ENCODE results near the gene OPA1.

OPA1 gene

DNA sequence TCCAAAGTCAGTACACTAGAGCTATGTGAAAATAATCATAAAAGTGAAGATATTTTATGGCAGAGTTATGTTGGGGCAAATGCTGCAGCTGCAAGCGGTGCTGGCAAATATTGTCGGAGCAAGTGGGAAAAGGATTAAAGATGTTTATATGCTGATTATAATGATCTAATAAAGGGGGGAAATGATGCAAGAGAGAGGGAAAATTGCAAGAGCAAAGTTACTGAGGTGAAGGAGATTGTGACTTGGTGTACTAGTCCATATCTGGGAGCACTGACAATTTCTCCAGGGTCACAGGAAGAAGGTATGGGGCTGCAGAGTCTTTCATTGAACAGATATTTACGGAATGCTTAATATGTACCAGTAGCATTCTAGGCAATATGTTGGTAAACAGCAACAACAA is 45.8 kb downstream of the OPA1 start:
- TF ChIP-seq, protein P1, sequence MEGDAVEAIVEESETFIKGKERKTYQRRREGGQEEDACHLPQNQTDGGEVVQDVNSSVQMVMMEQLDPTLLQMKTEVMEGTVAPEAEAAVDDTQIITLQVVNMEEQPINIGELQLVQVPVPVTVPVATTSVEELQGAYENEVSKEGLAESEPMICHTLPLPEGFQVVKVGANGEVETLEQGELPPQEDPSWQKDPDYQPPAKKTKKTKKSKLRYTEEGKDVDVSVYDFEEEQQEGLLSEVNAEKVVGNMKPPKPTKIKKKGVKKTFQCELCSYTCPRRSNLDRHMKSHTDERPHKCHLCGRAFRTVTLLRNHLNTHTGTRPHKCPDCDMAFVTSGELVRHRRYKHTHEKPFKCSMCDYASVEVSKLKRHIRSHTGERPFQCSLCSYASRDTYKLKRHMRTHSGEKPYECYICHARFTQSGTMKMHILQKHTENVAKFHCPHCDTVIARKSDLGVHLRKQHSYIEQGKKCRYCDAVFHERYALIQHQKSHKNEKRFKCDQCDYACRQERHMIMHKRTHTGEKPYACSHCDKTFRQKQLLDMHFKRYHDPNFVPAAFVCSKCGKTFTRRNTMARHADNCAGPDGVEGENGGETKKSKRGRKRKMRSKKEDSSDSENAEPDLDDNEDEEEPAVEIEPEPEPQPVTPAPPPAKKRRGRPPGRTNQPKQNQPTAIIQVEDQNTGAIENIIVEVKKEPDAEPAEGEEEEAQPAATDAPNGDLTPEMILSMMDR (conservative IDR thresholded peaks at IDR 0.05): no peak
- TF ChIP-seq ZFX (IDR thresholded peaks at IDR 0.05): no peak
- H3K27ac ChIP-seq: no peak overlapping the region

DNA sequence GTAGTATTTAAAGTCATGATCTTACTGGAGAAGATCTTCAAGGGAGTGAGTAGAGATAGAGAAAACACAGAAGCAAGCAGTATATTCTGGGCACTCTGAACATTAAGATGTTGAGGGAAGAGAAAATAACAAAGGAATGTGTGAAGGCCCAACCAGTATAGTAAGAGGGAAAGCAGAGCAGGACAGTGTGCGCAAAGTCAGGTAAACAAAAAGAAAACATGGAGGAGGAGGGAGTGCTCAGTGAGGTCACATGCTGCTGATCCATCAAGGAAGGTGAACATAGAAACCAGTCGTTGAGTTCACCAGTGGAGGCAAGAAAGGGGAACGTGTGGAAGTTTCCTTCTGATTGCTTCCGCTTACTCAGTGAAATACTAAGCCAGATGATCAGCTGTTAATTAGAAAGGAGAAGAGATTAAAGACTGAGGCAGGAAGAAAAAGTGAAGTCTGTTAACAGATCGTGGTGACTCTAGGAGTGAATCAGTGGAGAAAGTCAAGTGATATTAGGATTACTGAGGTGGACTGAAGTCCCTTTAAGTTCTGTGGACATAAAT is 47.2 kb downstream of the OPA1 start:
- no peak overlapping the region for H3K27ac ChIP-seq
- no peak for TF ChIP-seq ZFX (IDR thresholded peaks at IDR 0.05)
- TF ChIP-seq, protein P1 (conservative IDR thresholded peaks at IDR 0.05): no peak

DNA sequence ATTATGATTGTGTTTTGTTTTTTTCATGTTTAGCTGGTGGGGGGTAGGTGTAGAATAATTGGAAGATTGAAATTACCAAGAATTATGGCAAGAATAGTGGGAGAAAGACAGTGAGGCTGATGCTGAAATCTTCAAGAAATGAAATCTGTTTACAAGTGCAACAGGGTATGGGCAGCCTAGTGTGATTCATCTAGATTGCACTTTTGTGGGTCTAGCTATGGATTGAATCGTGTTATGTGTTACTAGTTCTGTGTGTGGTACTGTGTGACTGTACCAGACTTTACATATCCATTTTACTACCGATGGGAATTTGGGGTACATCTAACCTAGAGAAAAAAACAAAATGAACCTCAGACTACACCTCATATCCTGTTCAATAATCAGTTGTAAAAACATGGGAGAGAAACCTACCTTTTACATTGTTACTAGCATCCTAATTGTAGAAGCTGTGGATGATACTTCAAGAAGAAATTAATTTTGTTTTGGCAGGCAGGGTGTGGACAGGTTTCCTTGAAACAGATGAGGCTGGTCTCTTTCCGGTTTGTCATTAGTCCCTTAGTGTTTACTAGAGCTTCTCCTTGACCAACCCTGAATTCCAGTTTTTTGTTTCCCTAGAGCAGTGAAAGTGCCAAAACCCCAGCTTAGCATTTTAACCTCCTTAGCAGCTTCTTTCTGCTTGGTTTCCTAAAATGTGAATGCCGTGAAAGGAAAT is 47.9 kb downstream of the OPA1 start:
- no peak overlapping the region for H3K27ac ChIP-seq
- TF ChIP-seq ZFX (IDR thresholded peaks at IDR 0.05): no peak
- TF ChIP-seq, protein P1 (conservative IDR thresholded peaks at IDR 0.05): no peak

DNA sequence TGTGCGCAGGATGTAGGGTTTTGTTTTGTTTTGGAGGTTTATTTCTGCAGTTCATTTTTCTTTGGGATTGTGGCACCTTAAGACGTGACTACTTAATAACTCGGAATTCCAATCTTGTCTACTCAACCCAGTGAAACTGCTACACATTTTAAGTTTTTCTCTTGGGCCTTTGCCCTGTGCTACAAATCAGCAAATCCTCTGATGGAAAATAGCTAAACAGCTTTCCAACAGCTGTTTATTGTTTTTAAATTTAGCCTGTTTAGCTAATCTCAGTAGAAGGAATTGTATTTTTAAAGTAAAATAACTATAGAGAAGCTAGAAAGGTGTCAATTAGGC is 48.4 kb downstream of the OPA1 start:
- H3K27ac ChIP-seq: no peak overlapping the region
- TF ChIP-seq ZFX (IDR thresholded peaks at IDR 0.05): no peak
- TF ChIP-seq, protein P1 (conservative IDR thresholded peaks at IDR 0.05): no peak

DNA sequence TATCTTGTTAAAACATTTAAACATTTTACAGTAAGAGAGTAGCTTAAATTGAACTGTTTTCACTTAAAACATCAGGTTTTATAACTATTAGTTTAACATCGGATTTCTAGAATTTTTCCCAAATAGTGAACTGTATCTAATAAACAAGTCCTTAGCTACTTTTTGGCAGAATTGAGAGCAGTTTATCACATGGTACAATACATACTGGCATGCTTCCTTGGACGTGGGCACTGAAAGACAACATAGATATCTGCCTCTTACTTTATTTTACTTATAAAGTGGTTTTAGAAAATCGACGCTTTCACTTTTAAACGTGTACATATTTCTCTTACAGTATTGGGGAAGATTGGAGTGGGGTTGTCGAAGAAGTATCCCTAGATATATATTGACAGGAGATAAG is 52.8 kb downstream of the OPA1 start:
- no peak overlapping the region for H3K27ac ChIP-seq
- TF ChIP-seq, protein P1 (conservative IDR thresholded peaks at IDR 0.05): no peak
- no peak for TF ChIP-seq ZFX (IDR thresholded peaks at IDR 0.05)

DNA sequence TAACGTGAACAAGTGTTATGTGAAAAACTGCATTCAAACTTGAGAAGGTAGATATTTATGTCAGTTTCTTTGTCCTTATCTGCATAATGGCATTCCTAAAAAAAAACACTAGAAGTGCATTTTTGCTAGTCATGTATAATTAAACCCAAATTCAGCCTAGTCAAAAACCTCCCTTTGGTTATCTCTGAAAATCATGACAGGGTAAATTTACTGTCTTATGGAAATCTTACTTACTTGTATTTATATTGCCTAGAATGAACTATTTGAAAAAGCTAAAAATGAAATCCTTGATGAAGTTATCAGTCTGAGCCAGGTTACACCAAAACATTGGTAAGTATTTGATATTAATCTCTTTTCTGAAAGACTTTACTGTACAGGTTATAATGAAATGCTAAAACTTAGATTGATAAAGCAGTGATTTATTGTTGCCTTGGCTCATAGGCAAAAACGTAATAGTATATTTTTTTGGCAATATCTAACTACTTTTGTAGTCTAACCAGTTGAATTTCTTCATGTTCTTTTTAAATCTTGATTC is 55.6 kb downstream of the OPA1 start:
- TF ChIP-seq ZFX (IDR thresholded peaks at IDR 0.05): no peak
- TF ChIP-seq, protein P1 (conservative IDR thresholded peaks at IDR 0.05): no peak
- H3K27ac ChIP-seq: no peak overlapping the region

DNA sequence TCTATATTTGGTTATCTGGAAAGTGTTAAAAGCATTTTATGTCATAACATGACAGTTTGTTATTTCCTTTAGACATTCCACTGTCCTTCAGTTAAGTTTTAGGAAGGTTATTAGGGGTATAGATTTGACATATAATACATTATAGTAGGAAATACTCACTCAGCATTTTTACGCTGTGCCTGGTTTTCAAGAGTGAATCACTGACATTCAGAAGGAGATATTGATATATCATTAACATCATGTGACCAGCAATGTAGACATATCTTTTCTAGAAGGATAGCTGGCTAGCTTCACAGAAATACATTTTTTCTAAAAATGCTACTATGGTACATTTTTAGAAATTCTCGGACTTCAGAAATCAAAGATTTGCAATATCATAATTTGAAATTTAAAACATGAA is 57.6 kb downstream of the OPA1 start:
- H3K27ac ChIP-seq: no peak overlapping the region
- TF ChIP-seq, protein P1 (conservative IDR thresholded peaks at IDR 0.05): no peak
- TF ChIP-seq ZFX (IDR thresholded peaks at IDR 0.05): no peak

Measured in C4-2B (cell line).